ENCODE data around the gene PTPRC. TPM values are rescaled to one million over a fixed set of nuclear protein-coding genes. Genes with fewer than 3 reads are reported as not detected.

PTPRC gene
- total and polyA plus RNA-seq, 12 donors, result 1.0 to 62.7 (median 5.3) TPM

GRCh38 chr1:198607714-198608113, 31.1 kb upstream of the PTPRC start:
- ATAC-seq (no peak), DNase-seq (no peak)
- peaks cover 0 to 4% (median 0%) of the 10 kb centered on the region in 11 donors for H3K9me3 ChIP-seq
- H3K27me3 ChIP-seq, result no peaks in the 10 kb centered on the region
- TF ChIP-seq CTCF (IDR thresholded peaks at IDR 0.05), result no peak
- peaks cover 0 to 1% (median 0%) of the 10 kb centered on the region in 9 donors for H3K4me1 ChIP-seq
- intact Hi-C loops (cut with DNase I), result no loop called here
- WGBS, 2 donors, result 89 to 94% methylated on average over 2 of the region's 2 CpGs
- H3K36me3 ChIP-seq, result no peaks in the 10 kb centered on the region
- no peak overlapping the region for H3K27ac ChIP-seq
- no peak overlapping the region for H3K4me3 ChIP-seq

GRCh38 chr1:198610362-198610761, 28.5 kb upstream of the PTPRC start:
- 64 to 79% methylated on average over 1 of the region's 1 CpG for WGBS, 2 donors
- H3K36me3 ChIP-seq, result no peaks in the 10 kb centered on the region
- no peak for TF ChIP-seq CTCF (IDR thresholded peaks at IDR 0.05)

GRCh38 chr1:198611219-198611618, 27.6 kb upstream of the PTPRC start:
- H3K4me1 ChIP-seq, result peaks cover 0 to 20% (median 0%) of the 10 kb centered on the region in 9 donors
- WGBS, 2 donors, result 83 to 84% methylated on average over 5 of the region's 5 CpGs
- no peak for TF ChIP-seq CTCF (IDR thresholded peaks at IDR 0.05)
- no peaks in the 10 kb centered on the region for H3K27me3 ChIP-seq
- no peaks in the 10 kb centered on the region for H3K36me3 ChIP-seq
- H3K9me3 ChIP-seq, result peaks cover 0 to 4% (median 0%) of the 10 kb centered on the region in 11 donors
- ATAC-seq (no peak), DNase-seq (no peak)
- H3K27ac ChIP-seq, result peak overlapping the region in 1 of 10 donors; percentile 41
- no peak overlapping the region for H3K4me3 ChIP-seq
- intact Hi-C loops (cut with DNase I), result no loop called here

More at GRCh38 chr1:198610362-198610761, 28.5 kb upstream of the PTPRC start:
- no peak for DNase-seq
- H3K27me3 ChIP-seq, result no peaks in the 10 kb centered on the region
- no peak overlapping the region for H3K4me3 ChIP-seq
- peaks cover 0 to 4% (median 0%) of the 10 kb centered on the region in 11 donors for H3K9me3 ChIP-seq
- H3K27ac ChIP-seq, result peak overlapping the region in 1 of 10 donors; percentile 41
- no peak for ATAC-seq
- intact Hi-C loops (cut with DNase I), result no loop called here
- H3K4me1 ChIP-seq, result peaks cover 0 to 20% (median 0%) of the 10 kb centered on the region in 9 donors

- ATAC-seq, result no peak
- 83 to 88% methylated on average over 6 of the region's 6 CpGs for WGBS, 2 donors
These were observed 26.2 kb upstream of the PTPRC start for GRCh38 chr1:198612471-198613260.

More at GRCh38 chr1:198612471-198613260, 26.2 kb upstream of the PTPRC start:
- H3K4me1 ChIP-seq, result peaks cover 0 to 20% (median 0%) of the 10 kb centered on the region in 9 donors
- no peak for DNase-seq
- intact Hi-C loops (cut with DNase I), result no loop called here
- peaks cover 0 to 4% (median 0%) of the 10 kb centered on the region in 11 donors for H3K9me3 ChIP-seq
- peak overlapping the region in 1 of 10 donors; percentile 73 for H3K27ac ChIP-seq
- no peak for TF ChIP-seq CTCF (IDR thresholded peaks at IDR 0.05)
- no peak overlapping the region for H3K4me3 ChIP-seq
- H3K27me3 ChIP-seq, result no peaks in the 10 kb centered on the region
- no peaks in the 10 kb centered on the region for H3K36me3 ChIP-seq

All from heart right ventricle (tissue), 16 donors.